K562 (cell line): Measurements from ENCODE around the gene CCDC9. TPM values are rescaled to one million over a fixed set of nuclear protein-coding genes. Genes with fewer than 3 reads are reported as not detected.

Experiments
- BCL6 ChIP-seq: fragments of 250-450 bp; sonication (Bioruptor Pico); IDR thresholded peaks from 2 replicates; pipeline ENCODE4 v1.4.0; 2020
- MAZ ChIP-seq, 2 experiments: fragments of 450-650 bp in 1 of 2; sonication (generic) in 1 of 2; formaldehyde crosslinking; IDR thresholded peaks in 1 of 2; conservative IDR thresholded peaks in 1 of 2; 2 replicates each; pipeline versions ENCODE4 v1.4.0 to v1.5.0; 2020; ENCODE audit warnings: mild to moderate bottlenecking in 1 of 2, missing genetic modification reagents in 1 of 2
- RBBP5 ChIP-seq: fragments of 200-600 bp; sonication (generic); IDR thresholded peaks from 2 replicates; pipeline ENCODE4 v1.6.1; 2012; ENCODE audit warnings: borderline replicate concordance, mild to moderate bottlenecking, low read length, control low read depth, inconsistent platforms; ENCODE audit not compliant: insufficient read depth, poor library complexity, severe bottlenecking
- RNF2 ChIP-seq: sonication (generic); IDR thresholded peaks from 2 replicates; pipeline ENCODE4 v1.6.1; 2016
- SMARCA5 ChIP-seq: fragments of 450-650 bp; IDR thresholded peaks from 2 replicates; pipeline ENCODE4 v1.6.1; 2016
- THRAP3 ChIP-seq: fragments of 450-650 bp; IDR thresholded peaks from 2 replicates; pipeline ENCODE4 v1.6.1; 2016; ENCODE audit warnings: mild to moderate bottlenecking, inconsistent platforms, borderline replicate concordance
- polyA plus RNA-seq, 8 experiments: library from polyadenylated mRNA; depleted of rRNA in 4 of 8; stranded (reverse) in 5 of 8; unstranded in 3 of 8; fragments of >200 nt; fragmentation: Nextera tagmentation in 2 of 8; fragmentation: Illumina TruSeq in 1 of 8; extraction: Ambion mirVana in 2 of 8; extraction: Trizol in 1 of 8; gene quantifications; 2 replicates each; pipeline versions ENCODE4 v1.2.1 to v1.2.3, GENCODE V29; 2011 to 2014; ENCODE audit warnings: inconsistent platforms in 1 of 8, missing spikeins in 1 of 8
- total RNA-seq, 7 experiments: library from RNA; depleted of rRNA in 6 of 7; stranded (reverse); fragments of >200 nt in 6 of 7; fragmentation: Illumina TruSeq in 2 of 7; extraction: Trizol in 2 of 7; gene quantifications; 2 replicates each; pipeline versions ENCODE4 v1.2.1 to v1.2.3, GENCODE V29; 2011 to 2021; ENCODE audit warnings: low replicate concordance in 1 of 7
- TF ChIP-seq, protein P1 (sequence below), 2 experiments: fragments of 450-650 bp; formaldehyde crosslinking in 1 of 2; IDR thresholded peaks; 2 replicates each; pipeline versions ENCODE4 v1.4.0 to v1.6.1; 2014 to 2020; ENCODE audit warnings: mild to moderate bottlenecking in 2 of 2, borderline replicate concordance in 1 of 2, low read depth in 1 of 2

Gene CCDC9
- total and polyA plus RNA-seq, 9 of the 15 experiments (the other 6 are each of a cell fraction or from before 2014, with no cell fraction given) = 0.23 to 38.6 (median 8.4) TPM

DNA sequence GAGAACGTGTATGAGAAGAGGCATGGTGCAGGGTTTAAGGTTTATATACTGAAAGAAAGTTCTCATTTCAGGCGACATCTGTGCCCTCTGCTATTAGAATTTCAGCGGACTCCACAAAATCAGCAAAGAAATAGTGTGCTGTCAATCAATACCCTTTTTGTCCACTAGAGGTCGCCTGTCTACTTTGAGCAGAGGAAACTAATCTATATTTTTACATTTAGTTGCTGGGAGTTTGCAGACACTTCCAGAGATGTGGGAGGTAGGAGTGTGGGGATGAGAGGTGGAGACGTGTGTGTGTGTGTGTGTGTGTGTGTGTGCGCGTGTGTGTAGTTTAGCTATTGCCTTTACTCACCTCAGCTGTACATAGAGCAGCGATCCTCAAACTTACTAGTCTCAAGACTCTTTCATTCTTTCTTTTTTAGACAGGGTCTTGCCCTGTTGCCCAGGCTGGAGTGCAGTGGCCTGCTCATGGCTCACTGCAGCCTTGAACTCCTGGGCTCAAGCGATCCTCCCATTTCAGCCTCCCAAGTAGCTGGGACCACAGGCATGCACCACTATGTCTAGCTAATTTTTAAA is 28.1 kb downstream of the CCDC9 start (continued):
- no peak for TF ChIP-seq RBBP5
- 0 out of 2 replicates have a peak, but pooled peaks have one; percentile 40 for TF ChIP-seq THRAP3
- no peak for TF ChIP-seq RNF2
- TF ChIP-seq BCL6 (CRISPR knock-in tag) = no peak
- TF ChIP-seq, protein P1, sequence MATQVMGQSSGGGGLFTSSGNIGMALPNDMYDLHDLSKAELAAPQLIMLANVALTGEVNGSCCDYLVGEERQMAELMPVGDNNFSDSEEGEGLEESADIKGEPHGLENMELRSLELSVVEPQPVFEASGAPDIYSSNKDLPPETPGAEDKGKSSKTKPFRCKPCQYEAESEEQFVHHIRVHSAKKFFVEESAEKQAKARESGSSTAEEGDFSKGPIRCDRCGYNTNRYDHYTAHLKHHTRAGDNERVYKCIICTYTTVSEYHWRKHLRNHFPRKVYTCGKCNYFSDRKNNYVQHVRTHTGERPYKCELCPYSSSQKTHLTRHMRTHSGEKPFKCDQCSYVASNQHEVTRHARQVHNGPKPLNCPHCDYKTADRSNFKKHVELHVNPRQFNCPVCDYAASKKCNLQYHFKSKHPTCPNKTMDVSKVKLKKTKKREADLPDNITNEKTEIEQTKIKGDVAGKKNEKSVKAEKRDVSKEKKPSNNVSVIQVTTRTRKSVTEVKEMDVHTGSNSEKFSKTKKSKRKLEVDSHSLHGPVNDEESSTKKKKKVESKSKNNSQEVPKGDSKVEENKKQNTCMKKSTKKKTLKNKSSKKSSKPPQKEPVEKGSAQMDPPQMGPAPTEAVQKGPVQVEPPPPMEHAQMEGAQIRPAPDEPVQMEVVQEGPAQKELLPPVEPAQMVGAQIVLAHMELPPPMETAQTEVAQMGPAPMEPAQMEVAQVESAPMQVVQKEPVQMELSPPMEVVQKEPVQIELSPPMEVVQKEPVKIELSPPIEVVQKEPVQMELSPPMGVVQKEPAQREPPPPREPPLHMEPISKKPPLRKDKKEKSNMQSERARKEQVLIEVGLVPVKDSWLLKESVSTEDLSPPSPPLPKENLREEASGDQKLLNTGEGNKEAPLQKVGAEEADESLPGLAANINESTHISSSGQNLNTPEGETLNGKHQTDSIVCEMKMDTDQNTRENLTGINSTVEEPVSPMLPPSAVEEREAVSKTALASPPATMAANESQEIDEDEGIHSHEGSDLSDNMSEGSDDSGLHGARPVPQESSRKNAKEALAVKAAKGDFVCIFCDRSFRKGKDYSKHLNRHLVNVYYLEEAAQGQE (IDR thresholded peaks at IDR 0.05; ENCODE audit: borderline replicate concordance) = peak; percentile 40; the same call in 1 of the 2 replicates
- TF ChIP-seq, protein P1 (CRISPR knock-in tag; IDR thresholded peaks at IDR 0.05; ENCODE audit: low read depth) = no peak
- TF ChIP-seq MAZ (CRISPR knock-in tag; conservative IDR thresholded peaks at IDR 0.05 in 1 of 2, IDR thresholded peaks at IDR 0.05 in 1 of 2) = no peak
- no peak for TF ChIP-seq SMARCA5
